GM12872 (cell line): ENCODE measurements around the gene SNX25.

Experiments
- TF ChIP-seq, protein P1 (sequence below): IDR thresholded peaks from 3 replicates; pipeline ENCODE4 v1.5.1; 2011; ENCODE audit warnings: low read depth, mild to moderate bottlenecking, low read length, moderate library complexity; ENCODE audit not compliant: insufficient read depth

SNX25 gene

DNA sequence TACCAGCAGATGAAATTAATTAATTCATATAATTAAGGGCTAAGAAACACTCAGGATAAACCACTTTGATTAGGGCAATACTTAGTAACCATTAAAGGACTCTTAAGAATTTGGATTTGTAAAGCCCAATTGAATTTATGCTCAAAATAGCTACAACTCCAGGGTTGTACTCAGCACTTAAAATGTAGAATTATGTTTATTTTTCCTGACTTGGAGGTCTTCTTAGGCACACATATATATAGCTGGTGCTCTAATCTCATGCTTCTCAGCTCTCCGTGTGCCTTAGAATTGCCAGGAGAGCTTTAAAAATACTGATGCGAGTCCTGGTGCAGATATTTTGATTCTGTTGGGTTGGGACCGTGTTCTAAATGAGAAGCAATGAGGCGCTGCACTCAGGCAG is 77.6 kb downstream of the SNX25 start:
- TF ChIP-seq, protein P1, sequence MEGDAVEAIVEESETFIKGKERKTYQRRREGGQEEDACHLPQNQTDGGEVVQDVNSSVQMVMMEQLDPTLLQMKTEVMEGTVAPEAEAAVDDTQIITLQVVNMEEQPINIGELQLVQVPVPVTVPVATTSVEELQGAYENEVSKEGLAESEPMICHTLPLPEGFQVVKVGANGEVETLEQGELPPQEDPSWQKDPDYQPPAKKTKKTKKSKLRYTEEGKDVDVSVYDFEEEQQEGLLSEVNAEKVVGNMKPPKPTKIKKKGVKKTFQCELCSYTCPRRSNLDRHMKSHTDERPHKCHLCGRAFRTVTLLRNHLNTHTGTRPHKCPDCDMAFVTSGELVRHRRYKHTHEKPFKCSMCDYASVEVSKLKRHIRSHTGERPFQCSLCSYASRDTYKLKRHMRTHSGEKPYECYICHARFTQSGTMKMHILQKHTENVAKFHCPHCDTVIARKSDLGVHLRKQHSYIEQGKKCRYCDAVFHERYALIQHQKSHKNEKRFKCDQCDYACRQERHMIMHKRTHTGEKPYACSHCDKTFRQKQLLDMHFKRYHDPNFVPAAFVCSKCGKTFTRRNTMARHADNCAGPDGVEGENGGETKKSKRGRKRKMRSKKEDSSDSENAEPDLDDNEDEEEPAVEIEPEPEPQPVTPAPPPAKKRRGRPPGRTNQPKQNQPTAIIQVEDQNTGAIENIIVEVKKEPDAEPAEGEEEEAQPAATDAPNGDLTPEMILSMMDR = no peak

DNA sequence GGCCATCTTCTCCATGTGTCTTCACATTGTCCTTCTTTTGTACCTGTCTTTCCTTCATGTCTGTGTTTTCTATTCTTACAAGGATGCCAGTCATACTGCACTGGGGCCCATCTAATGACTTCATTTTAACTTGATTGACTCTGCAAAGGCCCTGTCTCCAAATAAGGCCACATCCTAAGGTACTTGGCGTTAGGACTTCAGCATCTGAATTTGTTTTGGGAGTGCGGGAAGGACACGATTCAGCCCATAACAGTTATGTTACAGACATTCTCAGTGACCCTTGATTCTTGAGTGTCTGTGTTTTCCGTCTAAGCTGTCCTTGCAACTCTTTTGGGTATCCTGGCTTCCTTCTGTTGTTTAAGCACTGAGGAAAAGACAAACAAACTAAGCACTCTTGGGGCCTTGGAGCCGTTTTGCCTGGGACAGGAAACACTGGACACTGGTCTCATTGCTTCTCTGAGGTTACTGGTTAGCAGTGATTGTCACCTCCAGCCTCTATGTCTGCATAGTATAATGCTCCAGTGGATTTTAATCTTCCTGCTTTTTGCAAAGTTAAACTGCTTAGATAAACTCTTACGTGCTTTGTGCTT is 80.7 kb downstream of the SNX25 start:
- TF ChIP-seq, protein P1 = no peak

DNA sequence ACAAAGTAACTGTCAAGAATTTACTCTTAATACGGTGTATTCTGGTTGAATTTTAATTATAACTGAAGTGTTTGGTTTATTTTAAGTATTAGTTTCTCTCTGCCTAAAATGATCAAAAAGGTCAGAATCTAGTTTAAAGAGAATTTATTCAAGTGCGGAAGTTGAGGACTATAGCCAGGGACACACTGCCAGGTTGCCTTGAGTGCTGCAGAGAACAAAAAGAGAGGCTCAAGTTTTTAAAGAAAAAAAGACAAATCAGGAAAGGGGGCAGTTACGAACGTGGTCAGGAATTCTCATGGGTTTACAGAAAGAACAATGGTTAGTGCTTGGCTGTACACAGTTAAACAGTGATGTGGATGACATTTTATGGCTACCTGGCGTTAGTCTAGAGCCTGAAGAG is 81.3 kb downstream of the SNX25 start:
- TF ChIP-seq, protein P1 = no peak

DNA sequence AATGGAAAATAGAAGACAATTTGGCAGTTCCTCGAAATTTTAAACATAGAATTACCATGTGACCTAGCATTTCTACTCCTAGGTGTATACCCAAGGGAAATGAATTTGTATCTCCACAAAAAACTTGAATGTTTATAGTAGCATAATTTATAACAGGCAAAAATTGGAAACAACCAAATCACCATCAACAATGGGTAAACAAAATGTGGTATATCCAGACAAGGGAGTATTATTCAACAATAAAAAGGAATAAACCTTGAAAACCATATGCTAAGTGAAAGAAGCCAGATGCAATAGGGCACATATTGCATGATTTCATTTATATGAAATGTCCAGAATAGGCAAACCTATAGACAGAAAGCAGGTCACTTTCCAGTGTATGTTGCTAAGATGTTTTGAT is 83.8 kb downstream of the SNX25 start:
- TF ChIP-seq, protein P1 = no peak

DNA sequence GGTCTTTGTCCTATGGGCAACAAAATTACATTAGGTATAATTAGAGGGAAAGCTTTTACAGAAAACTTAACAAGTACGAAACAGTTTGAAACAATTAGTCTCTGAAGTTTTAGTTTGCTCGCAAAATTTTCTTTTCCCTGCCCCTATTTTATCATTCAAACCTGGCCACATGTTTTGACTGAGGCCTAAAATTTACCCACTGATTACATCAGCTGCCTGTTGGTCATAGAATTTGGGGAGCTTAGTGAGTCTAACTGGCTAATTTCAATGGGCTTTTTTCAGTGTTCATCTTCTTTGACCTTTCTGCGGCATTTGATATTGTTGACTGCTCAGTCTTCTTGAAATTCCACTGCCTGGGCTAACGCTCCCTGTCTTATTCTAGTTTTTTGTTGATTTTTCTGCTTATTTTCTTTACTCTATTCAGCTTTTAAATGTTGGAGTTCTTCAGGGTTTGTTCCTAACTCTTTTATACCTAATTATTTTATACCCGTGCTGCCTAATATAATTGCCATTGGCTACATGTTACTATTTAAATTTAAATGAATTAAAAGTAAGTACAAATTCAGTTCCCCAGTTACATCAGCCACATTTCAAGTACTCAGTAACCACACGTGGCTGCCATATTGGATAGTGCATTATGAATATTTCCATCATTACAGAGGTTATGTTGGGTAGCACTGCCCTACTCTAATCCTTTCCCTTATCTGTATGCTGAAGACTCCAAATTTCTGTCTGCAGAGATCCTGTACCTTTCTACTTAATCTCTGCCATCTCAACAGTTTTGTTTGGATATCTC is 87.5 kb downstream of the SNX25 start:
- TF ChIP-seq, protein P1 = no peak

DNA sequence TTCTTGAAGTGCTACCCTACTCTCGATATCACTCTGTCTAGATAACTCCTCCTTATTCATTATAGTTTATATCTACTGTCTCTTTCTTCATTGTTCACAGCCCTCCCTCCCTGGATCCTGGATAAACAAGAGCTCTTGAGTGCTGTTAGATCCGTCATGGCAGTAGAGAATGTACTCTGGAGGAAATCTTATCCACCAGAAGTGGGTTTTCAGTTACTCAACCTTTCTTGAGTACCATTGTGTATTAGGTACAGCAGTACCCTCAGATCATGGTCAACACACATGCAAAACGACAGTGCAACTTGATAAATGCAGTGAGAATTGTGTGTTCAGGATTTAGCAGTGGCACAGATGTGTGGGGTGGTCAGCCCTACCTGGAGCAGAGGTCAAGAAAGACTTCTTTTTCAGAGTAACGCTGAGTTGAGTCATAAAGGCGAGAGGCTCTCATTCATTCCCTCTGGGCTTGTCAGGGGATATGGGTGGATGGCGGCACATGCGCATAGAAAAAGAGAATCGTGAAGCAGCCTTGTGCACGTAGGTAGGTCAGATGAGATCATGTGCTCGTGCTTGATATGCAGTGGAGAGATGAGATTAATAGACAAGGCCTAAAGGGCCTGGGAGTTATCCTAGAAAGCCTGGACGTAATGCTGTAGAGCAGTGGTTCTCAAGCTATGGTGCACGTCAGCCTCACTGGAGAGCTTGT is 89.5 kb downstream of the SNX25 start:
- TF ChIP-seq, protein P1 = no peak

DNA sequence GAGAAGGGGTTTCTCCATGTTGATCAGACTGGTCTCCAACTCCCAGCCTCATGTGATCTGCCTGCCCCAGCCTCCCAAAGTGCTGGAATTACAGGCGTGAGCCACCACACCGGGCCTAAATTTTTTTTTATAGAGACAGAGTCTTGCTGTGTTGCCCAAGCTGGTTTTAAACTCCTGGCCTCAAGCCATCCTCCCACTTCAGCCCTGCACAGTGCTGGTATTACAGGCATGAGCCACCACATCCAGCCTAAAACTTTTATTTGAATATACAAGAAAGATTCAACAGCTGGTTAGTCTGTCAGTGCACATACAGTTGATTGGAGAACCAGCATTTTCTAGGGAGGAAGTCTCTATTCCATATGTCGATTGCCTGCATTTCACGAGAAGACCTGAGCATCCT is 95.1 kb downstream of the SNX25 start:
- TF ChIP-seq, protein P1 = no peak
